ENCODE results near the gene ARHGAP26.

- no peak for TF ChIP-seq CTCF (IDR thresholded peaks at IDR 0.05; ENCODE audit: low read depth, low read length, poor library complexity, severe bottlenecking)
- TF ChIP-seq EZH2phosphoT487 (IDR thresholded peaks at IDR 0.05; ENCODE audit: borderline replicate concordance, low read length): no peak
Observed at GRCh38 chr5:142934051-142934762, 164.0 kb downstream of the ARHGAP26 start.

Measured in DOHH2 (cell line).